ENCODE data around the gene PXDN. TPM values are rescaled to one million over a fixed set of nuclear protein-coding genes. Genes with fewer than 3 reads are reported as not detected.

PXDN gene
- total and polyA plus RNA-seq, 2 of the 13 experiments (the other 11 are each of a cell fraction or from before 2014, with no cell fraction given): not detected

DNA sequence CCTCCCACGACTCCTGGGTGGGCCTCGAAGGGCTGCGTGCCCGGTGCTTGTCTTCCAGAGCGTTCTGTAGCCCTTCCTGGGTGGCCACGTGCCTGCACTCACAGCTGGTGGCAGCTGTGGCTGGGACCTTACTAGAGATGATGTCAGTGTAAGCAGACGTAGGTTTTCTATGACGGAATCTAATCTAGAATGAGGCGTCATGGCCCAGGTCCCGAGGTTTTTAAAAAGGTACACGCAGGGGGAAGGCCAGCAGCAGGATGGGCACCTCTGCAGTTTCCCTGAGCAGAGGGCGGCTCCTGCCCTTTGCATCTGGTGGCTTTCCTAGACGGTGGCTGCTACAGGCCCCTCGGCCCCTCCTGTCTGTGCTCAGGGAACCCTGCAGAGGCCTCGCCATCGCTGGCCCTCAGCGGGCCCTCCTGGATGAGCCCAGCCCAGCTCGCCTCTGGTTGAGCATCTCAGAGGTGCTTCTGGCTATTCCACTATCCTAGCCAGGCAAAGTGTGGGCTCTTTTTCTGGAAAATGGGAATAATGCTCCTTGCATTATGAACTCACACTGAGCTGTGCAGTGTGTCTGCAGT lies 49.6 kb upstream of the PXDN start (continued):
- TF ChIP-seq SRSF4 (IDR thresholded peaks at IDR 0.05; ENCODE audit: low read depth, low read length, poor library complexity, severe bottlenecking): no peak
- TF ChIP-seq, protein P1, sequence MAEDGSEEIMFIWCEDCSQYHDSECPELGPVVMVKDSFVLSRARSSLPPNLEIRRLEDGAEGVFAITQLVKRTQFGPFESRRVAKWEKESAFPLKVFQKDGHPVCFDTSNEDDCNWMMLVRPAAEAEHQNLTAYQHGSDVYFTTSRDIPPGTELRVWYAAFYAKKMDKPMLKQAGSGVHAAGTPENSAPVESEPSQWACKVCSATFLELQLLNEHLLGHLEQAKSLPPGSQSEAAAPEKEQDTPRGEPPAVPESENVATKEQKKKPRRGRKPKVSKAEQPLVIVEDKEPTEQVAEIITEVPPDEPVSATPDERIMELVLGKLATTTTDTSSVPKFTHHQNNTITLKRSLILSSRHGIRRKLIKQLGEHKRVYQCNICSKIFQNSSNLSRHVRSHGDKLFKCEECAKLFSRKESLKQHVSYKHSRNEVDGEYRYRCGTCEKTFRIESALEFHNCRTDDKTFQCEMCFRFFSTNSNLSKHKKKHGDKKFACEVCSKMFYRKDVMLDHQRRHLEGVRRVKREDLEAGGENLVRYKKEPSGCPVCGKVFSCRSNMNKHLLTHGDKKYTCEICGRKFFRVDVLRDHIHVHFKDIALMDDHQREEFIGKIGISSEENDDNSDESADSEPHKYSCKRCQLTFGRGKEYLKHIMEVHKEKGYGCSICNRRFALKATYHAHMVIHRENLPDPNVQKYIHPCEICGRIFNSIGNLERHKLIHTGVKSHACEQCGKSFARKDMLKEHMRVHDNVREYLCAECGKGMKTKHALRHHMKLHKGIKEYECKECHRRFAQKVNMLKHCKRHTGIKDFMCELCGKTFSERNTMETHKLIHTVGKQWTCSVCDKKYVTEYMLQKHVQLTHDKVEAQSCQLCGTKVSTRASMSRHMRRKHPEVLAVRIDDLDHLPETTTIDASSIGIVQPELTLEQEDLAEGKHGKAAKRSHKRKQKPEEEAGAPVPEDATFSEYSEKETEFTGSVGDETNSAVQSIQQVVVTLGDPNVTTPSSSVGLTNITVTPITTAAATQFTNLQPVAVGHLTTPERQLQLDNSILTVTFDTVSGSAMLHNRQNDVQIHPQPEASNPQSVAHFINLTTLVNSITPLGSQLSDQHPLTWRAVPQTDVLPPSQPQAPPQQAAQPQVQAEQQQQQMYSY (CRISPR knock-in tag; IDR thresholded peaks at IDR 0.05): no peak

DNA sequence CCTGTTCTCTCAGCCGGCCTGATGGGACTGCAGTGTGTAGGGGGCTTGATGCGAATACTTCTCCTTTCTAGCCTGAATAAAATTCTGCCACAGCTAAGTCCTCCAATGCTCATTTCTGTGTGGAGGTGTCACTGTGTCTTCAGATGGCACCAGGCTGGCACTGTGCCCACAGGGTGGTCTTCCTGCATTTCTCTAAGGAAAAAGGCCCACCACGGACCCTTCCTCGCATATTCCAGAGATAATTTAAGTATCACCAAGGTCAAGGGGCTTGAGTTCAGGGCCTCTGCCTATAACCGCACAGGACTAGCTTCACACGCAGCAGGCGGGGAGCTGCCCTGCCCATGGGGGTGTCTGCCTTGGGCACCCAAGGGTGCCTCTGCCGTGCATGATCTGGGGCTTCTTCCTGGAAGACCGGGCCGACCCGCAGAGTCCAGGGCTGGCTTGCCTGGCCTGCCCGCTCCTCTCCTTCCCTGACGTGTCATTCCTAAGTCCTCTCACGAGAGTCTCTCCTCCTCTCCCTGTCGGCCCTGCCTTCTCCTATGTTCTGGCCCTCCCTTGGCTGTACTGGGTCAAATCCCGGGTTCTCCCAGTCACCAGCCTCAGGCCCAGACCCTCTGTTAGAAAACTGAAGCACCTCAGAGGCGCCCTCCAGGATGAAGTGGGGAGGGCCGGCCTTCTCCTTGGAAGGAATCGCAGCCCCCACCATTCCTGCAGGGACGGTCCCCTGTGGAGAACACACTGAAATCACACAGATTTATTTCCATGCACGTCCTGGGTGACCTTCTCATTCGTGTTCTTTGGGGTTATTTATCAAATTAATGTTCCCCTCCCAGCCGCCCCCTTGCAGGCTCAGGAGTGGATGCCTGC lies 48.9 kb upstream of the PXDN start:
- H3K27ac ChIP-seq (ENCODE audit: extremely low read length, insufficient read depth, low read length): no peak overlapping the region
- no peaks in the 10 kb centered on the region for H4K20me1 ChIP-seq (ENCODE audit: insufficient read depth, low read length)
- no peak for DNase-seq (ENCODE audit: low spot score)
- POLR2A ChIA-PET: no interaction called here
- no peaks in the 10 kb centered on the region for H3K36me3 ChIP-seq (replicated peaks in 1 of 2; ENCODE audit: control insufficient read depth in 1 of 2, insufficient read depth in 2 of 2, low read length in 2 of 2)
- CTCF ChIA-PET (ENCODE audit: low intra/inter-chr PET ratio, low total read pairs): no interaction called here
- H3K4me2 ChIP-seq (ENCODE audit: low read depth, low read length): no peak overlapping the region
- H3K9me3 ChIP-seq (ENCODE audit: low read length): no peaks in the 10 kb centered on the region
- FAIRE-seq: no peak
- no peak overlapping the region for H3K9ac ChIP-seq (ENCODE audit: insufficient read depth, low read depth, low read length)
- no peak overlapping the region for H3K4me3 ChIP-seq (replicated peaks in 1 of 3; ENCODE audit: insufficient read depth in 1 of 3, low read depth in 2 of 3, low read length in 3 of 3)
- WGBS (ENCODE audit: low lambda C conversion rate): 27% methylated on average over 18 of the region's 23 CpGs
- H2AFZ ChIP-seq (ENCODE audit: low read length): no peak overlapping the region
- H3K79me2 ChIP-seq (ENCODE audit: insufficient read depth, low read length): no peaks in the 10 kb centered on the region
- no TSS peak for BruUV-seq (replicated peaks)
- intact Hi-C loops (cut with micrococcal nuclease; ENCODE audit: unreplicated experiment): no loop called here
- H3K4me1 ChIP-seq (ENCODE audit: insufficient read depth, low read length): no peaks in the 10 kb centered on the region
- TF ChIP-seq KLF13 (CRISPR knock-in tag; IDR thresholded peaks at IDR 0.05) (no peak), ZNF550 (CRISPR knock-in tag; IDR thresholded peaks at IDR 0.05; ENCODE audit: borderline replicate concordance) (no peak), ZBTB1 (CRISPR knock-in tag; IDR thresholded peaks at IDR 0.05; ENCODE audit: borderline replicate concordance) (no peak), ZNF205 (CRISPR knock-in tag; IDR thresholded peaks at IDR 0.05) (no peak), TBP (CRISPR knock-in tag; IDR thresholded peaks at IDR 0.05) (no peak)
- peaks cover 9 to 84% of the 10 kb centered on the region in 2 experiments for H3K27me3 ChIP-seq (ENCODE audit: control insufficient read depth in 1 of 2, insufficient read depth in 2 of 2, low read length in 2 of 2)
- in situ Hi-C loops (cut with HindIII; ENCODE audit: extremely low pct_ligation_motif_present, low pct_unique_long_range_greater_than_20kb): no loop called here
- no peak; the same call in 2 of the 3 replicates for ATAC-seq
